ENCODE measurements around the gene OTP.

Gene OTP

DNA sequence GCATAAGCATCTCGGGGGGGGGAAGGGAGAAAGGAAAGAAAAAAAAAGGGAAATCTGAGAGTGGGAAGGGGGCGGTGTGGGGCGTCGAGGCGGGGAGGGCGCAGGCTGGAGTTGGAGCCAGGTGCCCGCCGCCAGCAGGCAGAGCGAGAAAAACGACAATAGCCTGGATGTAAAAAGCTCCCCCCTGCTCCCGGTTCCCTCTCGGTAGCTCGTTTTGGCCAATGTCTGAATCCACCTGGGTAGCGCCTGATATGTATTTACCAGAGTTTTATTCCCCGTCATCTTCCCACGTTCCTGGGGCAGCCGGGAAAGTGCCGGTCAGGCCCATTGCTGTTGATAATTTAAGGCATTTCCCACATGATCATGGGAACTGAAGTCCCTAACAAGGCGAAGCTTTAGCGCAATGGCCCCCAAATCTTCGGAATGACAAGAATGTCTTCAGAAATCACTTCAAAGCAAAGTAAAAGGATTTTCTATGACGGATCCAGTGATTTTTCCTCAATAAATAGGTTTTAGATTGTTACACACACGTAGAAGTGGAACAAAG, 3.0 kb upstream of the OTP start:
- no peak overlapping the region for H3K4me3 ChIP-seq (ENCODE audit: low read depth, low read length)
- H3K27me3 ChIP-seq (ENCODE audit: control insufficient read depth, insufficient read depth, low read length), result peaks cover 51% of the 10 kb centered on the region
- H3K4me2 ChIP-seq (ENCODE audit: low read length), result no peak overlapping the region
- no peak overlapping the region for H2AFZ ChIP-seq
- no peaks in the 10 kb centered on the region for H3K36me3 ChIP-seq (ENCODE audit: control insufficient read depth, insufficient read depth, low read length)
- TF ChIP-seq, protein P1, sequence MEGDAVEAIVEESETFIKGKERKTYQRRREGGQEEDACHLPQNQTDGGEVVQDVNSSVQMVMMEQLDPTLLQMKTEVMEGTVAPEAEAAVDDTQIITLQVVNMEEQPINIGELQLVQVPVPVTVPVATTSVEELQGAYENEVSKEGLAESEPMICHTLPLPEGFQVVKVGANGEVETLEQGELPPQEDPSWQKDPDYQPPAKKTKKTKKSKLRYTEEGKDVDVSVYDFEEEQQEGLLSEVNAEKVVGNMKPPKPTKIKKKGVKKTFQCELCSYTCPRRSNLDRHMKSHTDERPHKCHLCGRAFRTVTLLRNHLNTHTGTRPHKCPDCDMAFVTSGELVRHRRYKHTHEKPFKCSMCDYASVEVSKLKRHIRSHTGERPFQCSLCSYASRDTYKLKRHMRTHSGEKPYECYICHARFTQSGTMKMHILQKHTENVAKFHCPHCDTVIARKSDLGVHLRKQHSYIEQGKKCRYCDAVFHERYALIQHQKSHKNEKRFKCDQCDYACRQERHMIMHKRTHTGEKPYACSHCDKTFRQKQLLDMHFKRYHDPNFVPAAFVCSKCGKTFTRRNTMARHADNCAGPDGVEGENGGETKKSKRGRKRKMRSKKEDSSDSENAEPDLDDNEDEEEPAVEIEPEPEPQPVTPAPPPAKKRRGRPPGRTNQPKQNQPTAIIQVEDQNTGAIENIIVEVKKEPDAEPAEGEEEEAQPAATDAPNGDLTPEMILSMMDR (IDR thresholded peaks at IDR 0.05), result no peak
- H3K9me3 ChIP-seq (ENCODE audit: control insufficient read depth, low read length), result no peaks in the 10 kb centered on the region
- H3K27ac ChIP-seq, result no peak overlapping the region
- H3K79me2 ChIP-seq, result no peaks in the 10 kb centered on the region
- no peak overlapping the region for H3K9ac ChIP-seq
- H3K4me1 ChIP-seq, result no peaks in the 10 kb centered on the region

DNA sequence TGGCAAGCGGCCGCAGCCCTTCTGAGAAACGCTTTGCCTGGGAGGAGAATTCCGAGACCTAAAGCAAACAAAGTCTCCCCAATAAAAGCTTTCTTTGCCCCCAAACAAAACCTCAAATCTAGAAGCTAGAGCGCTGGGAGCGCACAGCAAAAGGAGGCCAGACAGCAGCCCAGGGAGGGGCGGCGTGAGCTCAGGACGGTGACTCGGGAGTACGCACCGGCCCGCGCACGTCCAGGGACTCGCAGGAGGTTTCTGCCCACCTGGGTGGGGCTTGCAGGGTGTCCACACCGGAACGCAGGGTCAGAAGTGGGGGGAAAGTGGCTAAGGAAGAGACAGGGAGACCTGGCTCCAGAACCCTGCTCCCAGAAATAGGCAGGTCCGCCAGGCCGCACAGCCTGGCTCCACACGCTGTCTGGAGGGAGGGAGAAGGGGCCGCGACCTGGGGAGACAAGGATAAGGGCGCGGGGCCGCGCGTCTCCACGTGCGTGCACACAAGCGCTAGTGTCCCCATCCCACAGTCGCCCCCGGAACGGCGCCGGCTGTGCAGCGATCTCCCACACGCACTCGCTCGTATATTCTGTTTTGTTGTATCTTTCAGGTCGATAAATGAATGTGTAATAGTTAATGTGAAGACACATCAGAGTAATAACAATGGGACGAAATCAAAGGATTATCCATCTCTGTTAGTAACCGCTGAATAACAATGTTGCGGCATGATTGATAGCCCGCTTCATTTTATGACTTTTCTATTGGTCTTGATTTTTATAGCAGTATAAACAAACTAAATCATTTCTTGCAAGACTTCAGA, 2.3 kb upstream of the OTP start:
- H3K4me3 ChIP-seq (ENCODE audit: low read depth, low read length), result no peak overlapping the region
- no peak overlapping the region for H3K4me2 ChIP-seq (ENCODE audit: low read length)
- H3K9me3 ChIP-seq (ENCODE audit: control insufficient read depth, low read length), result no peaks in the 10 kb centered on the region
- no peak overlapping the region for H3K27ac ChIP-seq
- H3K9ac ChIP-seq, result no peak overlapping the region
- H3K27me3 ChIP-seq (ENCODE audit: control insufficient read depth, insufficient read depth, low read length), result peaks cover 57% of the 10 kb centered on the region
- no peaks in the 10 kb centered on the region for H3K79me2 ChIP-seq
- no peaks in the 10 kb centered on the region for H3K4me1 ChIP-seq
- TF ChIP-seq, protein P1 (IDR thresholded peaks at IDR 0.05), result no peak
- H3K36me3 ChIP-seq (ENCODE audit: control insufficient read depth, insufficient read depth, low read length), result no peaks in the 10 kb centered on the region
- H2AFZ ChIP-seq, result no peak overlapping the region

DNA sequence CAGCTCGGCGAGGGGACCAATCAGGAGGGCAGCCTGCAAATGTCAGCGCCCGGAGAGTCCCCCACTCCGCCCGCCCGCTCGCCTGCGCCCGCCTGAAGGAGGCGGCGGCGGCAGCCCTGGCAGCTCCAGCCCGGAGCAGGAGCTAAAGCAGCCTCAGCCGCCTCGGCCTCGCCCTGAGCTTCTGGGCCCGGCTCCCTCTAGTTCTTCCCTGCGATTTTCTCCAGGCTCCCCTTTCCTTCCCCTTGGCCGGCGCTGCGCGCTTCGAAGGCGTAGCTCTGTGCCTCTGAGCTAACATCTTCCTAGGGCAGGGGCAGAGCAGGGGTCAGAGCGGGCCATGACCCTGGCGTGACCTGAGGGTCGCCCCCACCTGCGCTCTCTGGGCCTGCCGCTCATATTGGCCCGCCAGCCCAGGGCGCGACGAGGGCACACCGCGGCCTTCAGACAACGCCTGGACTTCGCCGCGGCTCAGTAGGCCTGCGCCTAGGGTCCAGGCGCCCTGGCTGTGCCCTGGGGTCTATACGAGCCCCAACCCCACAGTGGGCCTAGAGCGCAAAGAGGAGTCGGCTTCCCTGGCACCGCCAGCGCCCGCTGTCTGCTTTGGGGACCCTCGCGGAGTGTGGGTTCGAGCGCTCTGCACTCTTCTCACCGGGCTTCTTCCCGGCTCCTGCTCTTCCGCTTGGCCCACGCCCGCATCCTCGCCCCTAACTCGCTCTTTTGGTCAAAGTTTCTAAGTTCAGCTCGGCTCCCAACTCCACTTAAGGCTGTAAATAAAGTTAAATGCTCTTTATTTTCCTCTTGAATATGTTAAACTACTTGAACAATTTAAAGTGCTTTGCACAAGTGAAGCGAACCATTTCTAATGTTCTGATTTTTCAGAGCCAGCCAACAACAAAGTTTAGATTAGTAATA, 504 bp upstream of the OTP start:
- Histone ChIP-seq H3K9me3 (ENCODE audit: control insufficient read depth, low read length) (no peaks in the 10 kb centered on the region), H3K27ac (no peak overlapping the region), H3K4me1 (no peaks in the 10 kb centered on the region), H2AFZ (no peak overlapping the region), H3K36me3 (ENCODE audit: control insufficient read depth, insufficient read depth, low read length) (no peaks in the 10 kb centered on the region), H3K4me3 (ENCODE audit: low read depth, low read length) (no peak overlapping the region), H3K27me3 (ENCODE audit: control insufficient read depth, insufficient read depth, low read length) (peaks cover 58% of the 10 kb centered on the region), H3K4me2 (ENCODE audit: low read length) (no peak overlapping the region), H3K79me2 (no peaks in the 10 kb centered on the region), H3K9ac (no peak overlapping the region)
- TF ChIP-seq, protein P1 (IDR thresholded peaks at IDR 0.05), result no peak

DNA sequence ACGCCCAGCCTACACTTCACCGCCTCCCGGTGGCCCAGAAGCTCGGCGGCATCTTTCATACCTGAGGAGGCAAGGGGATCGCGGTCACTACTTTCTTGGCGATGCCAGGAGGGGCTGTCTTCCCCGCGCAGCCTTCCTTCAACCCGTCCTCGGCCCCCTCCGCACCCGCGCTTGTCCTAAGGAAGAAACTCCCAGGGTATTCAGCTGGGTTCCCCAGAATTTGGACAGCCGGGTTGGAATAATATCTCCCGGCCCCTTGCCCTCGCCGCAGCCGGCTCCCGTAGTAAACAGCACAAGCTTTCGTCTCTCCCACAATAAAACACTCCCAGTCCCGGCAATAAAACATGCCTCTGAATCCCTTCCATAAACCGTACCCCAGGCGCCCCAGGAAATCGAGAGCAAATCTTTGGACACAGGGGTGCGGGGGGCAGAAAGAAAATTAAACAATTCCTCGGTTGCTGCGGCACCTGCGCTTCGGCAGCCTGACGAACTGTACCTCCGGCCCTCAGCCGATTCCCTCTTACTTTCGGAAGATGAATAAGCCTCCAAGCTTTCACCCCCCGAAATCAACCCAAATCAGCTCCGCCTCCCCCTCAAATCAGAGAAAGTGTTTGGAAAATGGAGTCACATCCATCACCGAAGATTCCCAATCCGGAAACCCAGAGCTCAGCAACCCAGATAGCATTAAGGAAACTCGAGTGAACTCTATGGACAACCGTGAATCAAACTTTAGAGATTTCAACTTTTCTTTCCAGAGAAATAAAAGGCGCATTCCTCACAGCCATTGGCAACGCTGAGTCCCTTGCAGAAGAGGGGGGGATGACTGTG, 1.1 kb downstream of the OTP start:
- H2AFZ ChIP-seq, result no peak overlapping the region

More for the DNA sequence above, 1.1 kb downstream of the OTP start:
- no peak overlapping the region for H3K4me3 ChIP-seq (ENCODE audit: low read depth, low read length)
- no peaks in the 10 kb centered on the region for H3K4me1 ChIP-seq
- H3K9me3 ChIP-seq (ENCODE audit: control insufficient read depth, low read length), result no peaks in the 10 kb centered on the region
- H3K27ac ChIP-seq, result no peak overlapping the region
- no peaks in the 10 kb centered on the region for H3K36me3 ChIP-seq (ENCODE audit: control insufficient read depth, insufficient read depth, low read length)
- no peaks in the 10 kb centered on the region for H3K79me2 ChIP-seq
- no peak overlapping the region for H3K9ac ChIP-seq
- TF ChIP-seq, protein P1 (IDR thresholded peaks at IDR 0.05), result no peak
- no peak overlapping the region for H3K4me2 ChIP-seq (ENCODE audit: low read length)
- peaks cover 54% of the 10 kb centered on the region for H3K27me3 ChIP-seq (ENCODE audit: control insufficient read depth, insufficient read depth, low read length)

All from parathyroid adenoma (tissue), 2 donors.